NOMO-1 treated with dmso at 0.1 percent for 144 hours (cell line): ENCODE results near the gene PKD2L1.
"Not testable (repeated sequence)": the region's sequence is repeated elsewhere in the genome, so short reads cannot be mapped to it uniquely, and the experiment has no call there.

Source experiments
- DNase-seq: peaks from one replicate; lab custom pipeline; 2025; ENCODE audit not compliant: unreplicated experiment; lab: John Stamatoyannopoulos, UW

Gene PKD2L1

DNA sequence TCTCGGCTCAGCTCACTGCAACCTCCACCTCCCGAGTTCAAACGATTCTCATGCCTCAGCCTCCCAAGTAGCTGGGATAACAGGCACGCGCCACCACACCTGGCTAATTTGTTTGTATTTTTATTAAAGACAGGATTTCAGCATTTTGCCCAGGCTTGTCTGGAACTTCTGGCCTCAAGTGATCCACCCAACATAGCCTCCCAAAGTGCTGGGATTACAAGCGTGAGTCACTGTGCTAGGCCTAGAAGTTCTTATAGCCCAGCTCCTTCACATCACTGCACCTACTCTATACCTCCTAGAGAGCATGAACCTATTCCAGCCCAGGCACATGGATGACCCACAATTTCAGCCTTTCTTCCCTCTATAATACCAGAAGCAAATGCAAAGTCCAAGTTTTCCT, 42.3 kb downstream of the PKD2L1 start:
- DNase-seq, result no peak

DNA sequence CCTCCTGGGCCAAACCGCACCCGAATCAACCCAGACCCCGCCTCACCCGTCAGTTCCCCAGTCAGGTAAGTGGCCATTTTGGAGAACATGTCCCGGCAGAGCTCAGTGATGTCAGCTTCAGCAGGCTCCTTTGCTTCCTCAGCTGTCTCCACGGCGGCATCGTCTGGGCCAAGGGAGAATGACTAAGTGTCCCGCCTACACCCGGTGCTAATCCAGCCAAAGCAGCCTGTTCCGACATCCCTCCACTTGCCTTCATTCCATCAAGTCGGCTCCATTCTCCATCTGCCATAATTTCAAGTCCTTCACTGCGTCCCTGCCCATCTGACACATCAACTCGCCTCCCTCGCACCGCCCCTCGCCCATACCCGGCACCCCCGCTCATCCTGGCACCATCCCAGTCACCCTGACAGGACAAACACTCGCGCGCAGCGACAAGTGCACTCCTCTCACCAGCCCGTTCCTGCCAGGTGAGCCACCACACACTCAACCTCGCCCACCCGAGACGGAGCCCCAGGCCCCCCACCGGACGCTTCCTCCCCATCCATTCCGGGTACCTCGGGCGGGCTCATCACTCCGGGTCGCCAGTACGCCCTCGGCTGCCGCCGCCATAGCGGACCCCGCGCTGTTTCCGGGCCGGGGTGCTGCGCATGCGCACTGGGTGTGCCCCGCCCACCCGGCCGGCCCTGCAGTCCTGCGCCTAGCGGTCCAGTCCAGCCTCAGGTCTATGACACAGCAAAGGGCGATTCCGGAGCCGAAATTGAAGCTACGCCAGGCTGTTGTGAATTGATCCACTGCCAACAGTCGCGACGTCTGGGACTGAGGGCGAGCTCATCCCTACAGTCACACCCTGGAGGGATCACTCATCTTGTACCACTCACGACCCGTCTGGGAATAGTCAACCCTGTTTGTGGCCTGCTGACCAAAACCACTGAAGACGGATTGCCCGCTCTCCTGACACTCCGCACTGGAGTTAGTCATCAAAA, 43.7 kb downstream of the PKD2L1 start, which contains the start of gene BLOC1S2:
Gene BLOC1S2, minus strand, starts transcription at position 630 of the 983 bp plus-strand sequence. Its CDS starts 21 bp downstream, at position 609.
- peak; percentile 63 for DNase-seq

DNA sequence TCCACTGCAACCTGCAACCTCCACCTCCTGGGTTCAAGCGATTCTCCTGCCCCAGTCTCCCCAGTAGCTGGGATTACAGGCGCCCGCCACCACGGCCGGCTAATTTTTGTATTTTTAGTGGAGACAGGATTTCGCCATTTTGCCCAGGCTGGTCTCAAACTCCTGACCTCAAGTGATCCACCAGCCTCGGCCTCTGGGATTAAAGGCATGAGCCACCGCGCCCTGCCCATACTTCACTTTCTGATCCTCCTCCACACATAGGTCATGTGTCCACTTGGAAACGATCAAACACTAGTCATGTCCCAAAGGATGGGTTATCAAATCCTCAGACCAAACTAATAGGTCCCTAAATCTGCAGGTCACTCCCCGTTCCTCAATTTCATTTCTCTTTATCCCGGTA, 44.7 kb downstream of the PKD2L1 start:
- DNase-seq, result not testable (repeated sequence)

DNA sequence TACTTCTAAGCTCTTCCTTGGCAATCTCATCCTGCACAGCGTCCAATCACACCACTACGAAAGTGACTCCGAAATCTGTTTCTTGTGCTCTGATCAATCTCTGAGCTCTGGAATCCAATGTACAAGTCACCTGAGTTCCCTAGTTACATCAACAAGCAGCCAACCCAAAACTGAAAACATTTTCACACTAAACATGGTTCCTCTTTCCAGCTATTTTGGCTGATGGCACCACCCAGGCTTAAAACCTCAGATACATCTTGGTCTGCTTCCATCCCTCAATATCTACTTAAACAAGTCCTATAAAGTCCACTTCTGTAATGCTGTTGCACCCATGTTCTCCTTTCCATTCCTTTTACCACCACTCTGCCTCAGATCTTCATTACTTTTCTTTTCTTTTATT, 47.1 kb downstream of the PKD2L1 start:
- no peak for DNase-seq

DNA sequence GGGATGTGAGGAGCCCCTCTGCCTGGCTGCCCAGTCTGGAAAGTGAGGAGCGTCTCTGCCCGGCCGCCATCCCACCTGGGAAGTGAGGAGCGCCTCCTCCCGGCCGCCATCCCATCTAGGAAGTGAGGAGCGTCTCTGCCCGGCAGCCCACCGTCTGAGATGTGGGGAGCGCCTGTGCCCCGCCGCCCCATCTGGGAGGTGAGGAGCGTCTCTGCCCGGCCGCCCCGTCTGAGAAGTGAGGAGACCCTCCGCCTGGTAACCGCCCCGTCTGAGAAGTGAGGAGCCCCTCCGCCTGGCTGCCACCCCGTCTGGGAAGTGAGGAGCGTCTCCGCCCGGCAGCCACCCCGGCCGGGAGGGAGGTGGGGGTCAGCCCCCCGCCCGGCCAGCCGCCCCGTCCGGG, 53.1 kb downstream of the PKD2L1 start:
- DNase-seq, result not testable (repeated sequence)

DNA sequence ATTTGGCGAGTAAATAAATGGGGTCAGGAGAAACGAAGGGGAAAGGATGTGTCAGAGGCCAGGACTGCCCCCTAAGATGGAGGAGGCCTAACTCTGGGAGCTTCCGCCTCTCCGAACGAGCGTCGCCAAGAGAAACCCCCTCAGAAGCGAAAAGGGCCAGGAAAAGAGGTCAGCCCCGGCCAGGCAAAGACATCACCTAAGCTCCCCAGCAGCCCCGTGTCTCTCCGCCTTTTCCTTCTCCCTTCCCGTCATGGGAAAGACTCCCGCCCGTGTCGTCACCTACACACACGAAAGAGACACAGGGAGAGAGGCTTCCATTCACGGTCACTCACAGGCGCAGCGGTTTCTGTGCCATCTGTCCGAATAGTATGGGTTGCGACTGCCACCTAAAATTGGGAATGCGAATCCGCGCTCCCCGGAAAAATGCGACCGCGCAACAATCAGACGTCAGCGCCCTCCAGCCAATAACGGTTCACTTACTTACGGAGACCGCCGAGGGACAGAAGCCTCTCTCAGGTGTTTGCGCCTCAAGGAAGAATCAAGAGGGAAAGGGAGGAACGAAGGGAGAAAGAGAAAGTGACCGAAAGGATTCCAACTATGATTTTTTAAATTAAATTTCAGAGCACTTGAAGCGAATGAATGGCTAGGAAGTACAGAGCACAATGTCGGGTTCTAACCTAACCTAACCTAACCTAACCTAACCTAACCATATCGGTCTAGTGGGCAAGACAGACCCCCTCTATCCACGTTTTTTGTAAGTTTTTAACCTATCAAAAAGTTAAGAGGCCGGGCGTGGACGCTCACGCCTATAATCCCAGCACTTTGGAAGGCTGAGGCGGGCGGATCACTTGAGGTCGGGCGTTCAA, 62.6 kb downstream of the PKD2L1 start, which contains the start of gene CWF19L1:
Gene CWF19L1, minus strand, starts transcription at position 400 of the 866 bp plus-strand sequence. Its CDS starts 45 bp downstream, at position 355.
- DNase-seq, result peak; percentile 70

DNA sequence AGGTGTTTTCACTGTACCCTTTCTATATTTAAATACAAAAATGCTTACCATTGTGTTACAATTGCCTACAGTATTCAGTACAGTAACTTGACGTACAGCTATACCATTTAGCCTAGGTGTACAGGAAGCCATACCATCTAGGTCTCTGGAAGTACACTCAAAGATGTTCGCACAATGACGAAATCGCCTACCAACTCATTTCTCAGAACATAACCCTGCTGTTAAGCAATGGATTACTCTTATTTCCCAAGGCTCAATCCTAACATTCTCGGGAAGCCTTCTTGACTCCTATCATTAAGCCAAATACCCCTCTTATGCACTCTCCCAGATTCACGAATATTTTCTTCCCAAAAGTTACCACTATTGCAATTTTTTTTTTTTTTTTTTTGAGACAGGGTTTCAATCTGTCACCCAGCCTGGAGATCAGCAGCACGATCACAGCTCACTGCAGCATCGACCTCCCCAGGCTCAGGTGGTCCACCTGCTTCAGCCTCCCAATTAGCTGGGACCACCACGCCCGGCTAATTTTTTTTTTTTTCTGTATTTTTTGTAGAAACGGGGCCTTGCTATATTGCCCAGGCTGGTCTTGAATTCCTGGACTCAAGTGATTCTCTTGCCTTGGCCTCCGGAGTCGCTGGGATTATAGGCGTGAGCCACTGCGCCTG, 64.1 kb downstream of the PKD2L1 start:
- no peak for DNase-seq

GRCh38 chr10:100254191-100254590, 75.8 kb downstream of the PKD2L1 start:
- peak; percentile 16 for DNase-seq

GRCh38 chr10:100253041-100253440, 77.0 kb downstream of the PKD2L1 start:
- DNase-seq, result no peak

GRCh38 chr10:100248820-100249219, 81.2 kb downstream of the PKD2L1 start:
- DNase-seq, result no peak

DNA sequence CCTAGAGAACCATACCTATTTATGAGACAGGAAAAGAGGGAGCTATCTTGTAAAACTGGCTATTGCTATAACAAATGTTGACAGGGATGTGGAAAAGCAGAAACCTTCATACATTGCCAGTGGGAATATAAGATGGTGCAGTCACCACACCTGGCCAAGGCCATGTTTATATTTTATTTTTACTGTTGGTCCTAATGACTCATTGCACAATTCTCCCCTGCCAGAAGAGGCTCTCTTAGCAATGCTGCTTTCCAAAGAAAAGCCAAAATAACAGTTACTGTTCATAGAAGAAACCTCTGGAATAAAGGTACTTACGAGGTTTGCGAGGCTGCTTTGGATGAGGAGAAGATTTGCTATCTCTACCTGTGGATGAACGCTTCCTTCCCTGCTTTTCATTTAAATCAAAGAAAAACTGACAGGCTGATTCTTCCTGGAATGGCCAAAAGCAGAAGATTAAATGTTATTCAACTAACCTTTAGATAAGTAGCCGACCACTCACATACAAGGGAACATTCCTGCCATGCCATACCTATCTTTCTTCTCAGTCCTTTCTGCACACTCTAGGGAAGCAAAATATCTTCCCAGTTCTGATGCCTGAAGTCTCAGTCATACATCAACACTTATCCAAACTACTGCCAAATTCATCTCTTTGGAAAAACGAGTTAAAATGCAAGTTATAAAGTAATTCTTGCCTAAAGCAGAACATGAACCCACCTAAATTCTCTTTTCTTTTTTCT, 84.4 kb downstream of the PKD2L1 start:
- DNase-seq, result no peak

DNA sequence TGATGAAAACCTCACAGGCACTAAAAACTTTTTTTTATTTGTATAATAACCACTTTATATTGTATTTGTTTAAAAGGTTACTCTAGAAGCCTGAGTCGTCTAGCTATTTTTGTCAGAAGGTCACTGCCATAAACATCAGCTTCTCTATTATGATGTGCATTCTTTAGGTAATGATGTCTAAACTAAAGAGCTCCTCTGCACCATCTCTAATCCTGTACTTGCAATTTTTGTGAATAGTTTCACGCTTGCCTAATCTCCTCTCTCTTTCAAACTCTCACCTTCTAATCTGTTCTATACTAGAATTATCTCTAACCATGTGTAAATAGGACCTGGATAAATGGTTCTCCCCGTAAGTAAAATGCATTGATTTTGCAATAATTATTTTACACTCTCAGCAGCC, 90.2 kb downstream of the PKD2L1 start:
- no peak for DNase-seq

GRCh38 chr10:100238429-100238828, 91.6 kb downstream of the PKD2L1 start:
- no peak for DNase-seq
